ENCODE results near the gene SLC25A45. TPM values are rescaled to one million over a fixed set of nuclear protein-coding genes. Genes with fewer than 3 reads are reported as not detected.
A peak's percentile ranks its signal among the peaks of the same experiment; 100 is the strongest.

SLC25A45 gene
- total and polyA plus RNA-seq, 2 donors (not counting 1 experiment from before 2014, with no cell fraction given): 16.4 to 80.6 TPM

- Mint-ChIP-seq H3K4me1 (peaks cover 20% of the 10 kb centered on the region), H3K4me3 (no peak overlapping the region), H3K27me3 (no peaks in the 10 kb centered on the region), H3K9me3 (ENCODE audit: insufficient read depth) (no peaks in the 10 kb centered on the region), H3K27ac (no peak overlapping the region)
- peaks cover 5 to 47% of the 10 kb centered on the region in 2 experiments for H3K36me3 ChIP-seq (replicated peaks in 1 of 2; ENCODE audit: control extremely low read depth in 1 of 2, control insufficient read depth in 1 of 2, extremely low read depth in 1 of 2, insufficient read depth in 2 of 2, low read length in 1 of 2)
- ChIA-PET CTCF (interaction anchor here (0.6 to 8.2 kb wide), 10 partner anchors 17 to 127 kb away, joined by 3 to 65 read pairs (median 4); partner anchors contain the start of genes CDC42EP2 and DPF2), POLR2A (interaction anchor here (0.5 to 0.7 kb wide), 2 partner anchors 22 to 144 kb away, joined by 3 to 5 read pairs; no protein-coding TSS in a partner anchor)
- DNase-seq: no peak
- H3K4me2 ChIP-seq (replicated peaks; ENCODE audit: low read depth, low read length, poor library complexity, severe bottlenecking): no peak overlapping the region
- ATAC-seq (ENCODE audit: low read depth): no peak
- peaks cover 4% of the 10 kb centered on the region for H4K20me1 ChIP-seq (ENCODE audit: control insufficient read depth, insufficient read depth, low read length, poor library complexity, severe bottlenecking)
- H3K79me2 ChIP-seq (ENCODE audit: control insufficient read depth, insufficient read depth, low read length): no peaks in the 10 kb centered on the region
- peaks cover 11 to 16% of the 10 kb centered on the region in 2 donors for H3K4me1 ChIP-seq (ENCODE audit: control insufficient read depth in 2 of 2, insufficient read depth in 2 of 2, low read length in 2 of 2)
- no peak overlapping the region for H2AFZ ChIP-seq (ENCODE audit: insufficient read depth, low read depth, low read length, poor library complexity, severe bottlenecking)
- H3K27me3 ChIP-seq (replicated peaks in 1 of 4; ENCODE audit: control extremely low read depth in 1 of 4, control insufficient read depth in 3 of 4, insufficient read depth in 4 of 4, low read length in 3 of 4): no peaks in the 10 kb centered on the region
- no peaks in the 10 kb centered on the region for H3K9me3 ChIP-seq (ENCODE audit: control extremely low read depth in 1 of 3, control insufficient read depth in 2 of 3, insufficient read depth in 1 of 3, low read length in 2 of 3)
- no peak overlapping the region for H3K9ac ChIP-seq (ENCODE audit: low read length)
- TF ChIP-seq CTCF (IDR thresholded peaks at IDR 0.05) (peak; percentile 41), EZH2 (IDR thresholded peaks at IDR 0.05; ENCODE audit: borderline replicate concordance, insufficient read depth, low read depth, low read length, poor library complexity, severe bottlenecking) (no peak)
- no CpG with 5 or more reads among the region's 3 CpGs for WGBS (ENCODE audit: insufficient coverage)
- peak overlapping the region in 1 of 2 donors; percentile 12 for H3K27ac ChIP-seq (ENCODE audit: low read length in 2 of 2)
- intact Hi-C loops (cut with micrococcal nuclease): no loop called here
- H3K4me3 ChIP-seq (ENCODE audit: control extremely low read depth in 1 of 5, extremely low read depth in 1 of 5, insufficient read depth in 1 of 5, low read depth in 2 of 5, low read length in 4 of 5): no peak overlapping the region
Observed at GRCh38 chr11:65352783-65353182, 29.7 kb downstream of the SLC25A45 start.

DNA sequence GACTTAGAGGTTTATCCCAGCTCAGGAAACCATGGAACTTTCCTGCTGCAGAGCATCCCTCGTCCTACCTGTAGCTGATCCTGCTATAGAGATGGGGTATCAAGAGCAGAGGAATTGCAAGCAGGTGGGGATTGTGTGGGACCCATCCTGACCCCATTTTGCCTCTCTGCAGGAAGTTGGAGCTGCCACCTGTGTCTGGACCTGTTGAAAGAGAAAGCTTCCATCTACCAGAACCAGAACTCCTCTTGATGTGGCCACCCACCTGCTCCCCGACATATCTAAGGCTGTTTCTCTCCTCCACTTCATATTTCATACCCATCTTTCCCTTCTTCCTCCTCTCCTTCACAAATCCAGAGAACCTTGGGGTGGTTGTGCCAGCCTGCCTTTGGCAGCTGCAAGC, 30.9 kb downstream of the SLC25A45 start:
- CTCF ChIA-PET: interaction anchor here (0.8 to 8.2 kb wide), 6 partner anchors 10 to 237 kb away, joined by 3 to 65 read pairs (median 4); partner anchors contain the start of genes CDC42EP2 and DPF2
- H3K27me3 Mint-ChIP-seq: no peaks in the 10 kb centered on the region
- ATAC-seq (ENCODE audit: low read depth): no peak
- peaks cover 20% of the 10 kb centered on the region for H3K4me1 Mint-ChIP-seq
- H3K9me3 ChIP-seq (ENCODE audit: control extremely low read depth in 1 of 3, control insufficient read depth in 2 of 3, insufficient read depth in 1 of 3, low read length in 2 of 3): no peaks in the 10 kb centered on the region
- H3K4me3 ChIP-seq (ENCODE audit: control extremely low read depth in 1 of 5, extremely low read depth in 1 of 5, insufficient read depth in 1 of 5, low read depth in 2 of 5, low read length in 4 of 5): no peak overlapping the region
- no peaks in the 10 kb centered on the region for H3K9me3 Mint-ChIP-seq (ENCODE audit: insufficient read depth)
- POLR2A ChIA-PET: interaction anchor here (0.7 to 0.8 kb wide), 2 partner anchors 22 to 189 kb away, joined by 3 to 4 read pairs; no protein-coding TSS in a partner anchor
- no peaks in the 10 kb centered on the region for H3K79me2 ChIP-seq (ENCODE audit: control insufficient read depth, insufficient read depth, low read length)
- peaks cover 4% of the 10 kb centered on the region for H4K20me1 ChIP-seq (ENCODE audit: control insufficient read depth, insufficient read depth, low read length, poor library complexity, severe bottlenecking)
- no peaks in the 10 kb centered on the region for H3K27me3 ChIP-seq (replicated peaks in 1 of 4; ENCODE audit: control extremely low read depth in 1 of 4, control insufficient read depth in 3 of 4, insufficient read depth in 4 of 4, low read length in 3 of 4)
- peaks cover 11 to 16% of the 10 kb centered on the region in 2 donors for H3K4me1 ChIP-seq (ENCODE audit: control insufficient read depth in 2 of 2, insufficient read depth in 2 of 2, low read length in 2 of 2)
- H3K27ac ChIP-seq (ENCODE audit: low read length in 2 of 2): no peak overlapping the region
- H3K9ac ChIP-seq (ENCODE audit: low read length): no peak overlapping the region
- intact Hi-C loops (cut with micrococcal nuclease): no loop called here
- 97% methylated on average over 2 of the region's 2 CpGs for WGBS (ENCODE audit: insufficient coverage)
- TF ChIP-seq CTCF (IDR thresholded peaks at IDR 0.05) (no peak), EZH2 (IDR thresholded peaks at IDR 0.05; ENCODE audit: borderline replicate concordance, insufficient read depth, low read depth, low read length, poor library complexity, severe bottlenecking) (no peak)
- DNase-seq: no peak
- no peak overlapping the region for H3K4me3 Mint-ChIP-seq
- no peak overlapping the region for H2AFZ ChIP-seq (ENCODE audit: insufficient read depth, low read depth, low read length, poor library complexity, severe bottlenecking)
- H3K4me2 ChIP-seq (replicated peaks; ENCODE audit: low read depth, low read length, poor library complexity, severe bottlenecking): no peak overlapping the region
- H3K27ac Mint-ChIP-seq: no peak overlapping the region
- peaks cover 7 to 57% of the 10 kb centered on the region in 2 experiments for H3K36me3 ChIP-seq (replicated peaks in 1 of 2; ENCODE audit: control extremely low read depth in 1 of 2, control insufficient read depth in 1 of 2, extremely low read depth in 1 of 2, insufficient read depth in 2 of 2, low read length in 1 of 2)

Data from B cell (primary cell).